WTC11 (cell line): ENCODE results near the gene FAM204A. TPM values are rescaled to one million over a fixed set of nuclear protein-coding genes. Genes with fewer than 3 reads are reported as not detected.

Experiments used
- ATAC-seq: fragments of 200-7000 bp; cut with Tn5 transposase; 2 replicates; pipeline ENCODE4 v1.10.0; 2021; ENCODE audit warnings: mild to moderate bottlenecking, moderate library complexity
- CTCF ChIA-PET: fragments of 300-600 bp; sonication (Branson Sonifier 250); formaldehyde crosslinking; loops from one replicate; lab custom pipeline; 2021; ENCODE audit warnings: antibody characterized with exemption; lab: Charles Lee
- POLR2A ChIA-PET: fragments of 350-600 bp; sonication (Branson Sonifier 250); formaldehyde crosslinking; loops from one replicate; lab custom pipeline; 2021; ENCODE audit warnings: antibody characterized with exemption; lab: Charles Lee
- DNase-seq: peaks from one replicate; pipeline ENCODE4 v3.0.0; 2021; ENCODE audit warnings: low spot score
- H3K27ac Mint-ChIP-seq: 2 replicates; pipeline ENCODE4 v1.8.0; 2021; ENCODE audit warnings: mixed read lengths
- H3K27me3 Mint-ChIP-seq: 2 replicates; pipeline ENCODE4 v1.8.0; 2021; ENCODE audit warnings: low read depth, mild to moderate bottlenecking, moderate library complexity, mixed read lengths
- H3K36me3 Mint-ChIP-seq: 2 replicates; pipeline ENCODE4 v1.8.0; 2021; ENCODE audit warnings: mixed read lengths
- H3K4me1 Mint-ChIP-seq: 2 replicates; pipeline ENCODE4 v1.8.0; 2022; ENCODE audit warnings: mixed read lengths
- H3K4me3 Mint-ChIP-seq: 2 replicates; pipeline ENCODE4 v1.8.0; 2021; ENCODE audit warnings: mild to moderate bottlenecking, moderate library complexity, mixed read lengths
- H3K9me3 Mint-ChIP-seq: 2 replicates; pipeline ENCODE4 v1.8.0; 2021; ENCODE audit warnings: mixed read lengths
- CBFB ChIP-seq: sonication (generic); formaldehyde crosslinking; IDR thresholded peaks from 2 replicates; pipeline ENCODE4 v1.8.1; 2022; ENCODE audit warnings: mild to moderate bottlenecking, low read depth, missing genetic modification reagents
- CREM ChIP-seq: sonication (generic); formaldehyde crosslinking; IDR thresholded peaks from 2 replicates; pipeline ENCODE4 v1.8.1; 2022; ENCODE audit warnings: mild to moderate bottlenecking, missing genetic modification reagents, moderate library complexity
- EMX1 ChIP-seq: fragments of 250-450 bp; sonication (Bioruptor Pico); IDR thresholded peaks from 2 replicates; pipeline ENCODE4 v1.8.0; 2021; ENCODE audit warnings: mild to moderate bottlenecking
- ETV6 ChIP-seq: sonication (generic); formaldehyde crosslinking; IDR thresholded peaks from 2 replicates; pipeline ENCODE4 v1.8.1; 2022; ENCODE audit warnings: mild to moderate bottlenecking, missing genetic modification reagents
- FOXP1 ChIP-seq: sonication (generic); formaldehyde crosslinking; IDR thresholded peaks from 2 replicates; pipeline ENCODE4 v1.8.0; 2022; ENCODE audit warnings: missing genetic modification reagents, mild to moderate bottlenecking, moderate library complexity, borderline replicate concordance
- JUN ChIP-seq: sonication (generic); formaldehyde crosslinking; IDR thresholded peaks from 2 replicates; pipeline ENCODE4 v1.8.0; 2023; ENCODE audit warnings: mild to moderate bottlenecking, missing genetic modification reagents
- KAT7 ChIP-seq: sonication (generic); formaldehyde crosslinking; IDR thresholded peaks from 2 replicates; pipeline ENCODE4 v1.8.1; 2023; ENCODE audit warnings: missing genetic modification reagents, mild to moderate bottlenecking, borderline replicate concordance
- NFE2L1 ChIP-seq: sonication (generic); formaldehyde crosslinking; IDR thresholded peaks from 2 replicates; pipeline ENCODE4 v1.8.1; 2023; ENCODE audit warnings: missing genetic modification reagents
- NR2C2 ChIP-seq: sonication (generic); formaldehyde crosslinking; IDR thresholded peaks from 2 replicates; pipeline ENCODE4 v1.8.0; 2022; ENCODE audit warnings: mild to moderate bottlenecking, missing genetic modification reagents
- SOX15 ChIP-seq: fragments of 250-450 bp; sonication (Bioruptor Pico); IDR thresholded peaks from 2 replicates; pipeline ENCODE4 v1.9.0; 2021; ENCODE audit warnings: mild to moderate bottlenecking
- TEAD1 ChIP-seq: sonication (generic); formaldehyde crosslinking; IDR thresholded peaks from 2 replicates; pipeline ENCODE4 v1.8.0; 2022; ENCODE audit warnings: mild to moderate bottlenecking, missing genetic modification reagents
- TP53 ChIP-seq: sonication (generic); formaldehyde crosslinking; IDR thresholded peaks from 2 replicates; pipeline ENCODE4 v1.8.1; 2023; ENCODE audit warnings: mild to moderate bottlenecking, missing genetic modification reagents
- ZBTB21 ChIP-seq: sonication (generic); formaldehyde crosslinking; IDR thresholded peaks from 2 replicates; pipeline ENCODE4 v1.8.1; 2023; ENCODE audit warnings: mild to moderate bottlenecking, missing genetic modification reagents, borderline replicate concordance
- ZNF121 ChIP-seq: sonication (generic); formaldehyde crosslinking; IDR thresholded peaks from 2 replicates; pipeline ENCODE4 v1.8.0; 2023; ENCODE audit warnings: missing genetic modification reagents
- ZNF263 ChIP-seq: sonication (generic); formaldehyde crosslinking; IDR thresholded peaks from 2 replicates; pipeline ENCODE4 v1.8.1; 2022; ENCODE audit warnings: low read depth, mild to moderate bottlenecking, moderate library complexity, missing genetic modification reagents
- ZNF671 ChIP-seq: fragments of 250-450 bp; sonication (Bioruptor Pico); IDR thresholded peaks from 2 replicates; pipeline ENCODE4 v1.8.0; 2021; ENCODE audit warnings: mild to moderate bottlenecking
- total RNA-seq: library from RNA; stranded (reverse); gene quantifications from 3 replicates; pipeline ENCODE4 v1.2.3, GENCODE V29; 2021
- TF ChIP-seq, protein P1 (sequence below): sonication (generic); formaldehyde crosslinking; IDR thresholded peaks from 2 replicates; pipeline ENCODE4 v1.8.0; 2022; ENCODE audit warnings: mild to moderate bottlenecking, missing genetic modification reagents
- TF ChIP-seq, protein P2 (sequence below): sonication (generic); formaldehyde crosslinking; conservative IDR thresholded peaks from 2 replicates; pipeline ENCODE4 v1.8.1; 2022; ENCODE audit warnings: mild to moderate bottlenecking, missing genetic modification reagents
- TF ChIP-seq, protein P3 (sequence below): sonication (generic); formaldehyde crosslinking; IDR thresholded peaks from 2 replicates; pipeline ENCODE4 v1.8.1; 2023; ENCODE audit warnings: mild to moderate bottlenecking, missing genetic modification reagents, moderate library complexity
- TF ChIP-seq, protein P4 (sequence below): sonication (generic); formaldehyde crosslinking; IDR thresholded peaks from 2 replicates; pipeline ENCODE4 v1.8.1; 2023; ENCODE audit warnings: mild to moderate bottlenecking, moderate library complexity, missing genetic modification reagents
- TF ChIP-seq, protein P5 (sequence below): fragments of 250-450 bp; sonication (Bioruptor Pico); IDR thresholded peaks from 2 replicates; pipeline ENCODE4 v1.8.0; 2021; ENCODE audit warnings: mild to moderate bottlenecking
- TF ChIP-seq, protein P6 (sequence below): sonication (generic); formaldehyde crosslinking; IDR thresholded peaks from 2 replicates; pipeline ENCODE4 v1.8.1; 2022; ENCODE audit warnings: mild to moderate bottlenecking, missing genetic modification reagents, moderate library complexity, borderline replicate concordance

Gene FAM204A
- total RNA-seq, 1 experiment from 2014 or later, result 33.3 TPM

DNA sequence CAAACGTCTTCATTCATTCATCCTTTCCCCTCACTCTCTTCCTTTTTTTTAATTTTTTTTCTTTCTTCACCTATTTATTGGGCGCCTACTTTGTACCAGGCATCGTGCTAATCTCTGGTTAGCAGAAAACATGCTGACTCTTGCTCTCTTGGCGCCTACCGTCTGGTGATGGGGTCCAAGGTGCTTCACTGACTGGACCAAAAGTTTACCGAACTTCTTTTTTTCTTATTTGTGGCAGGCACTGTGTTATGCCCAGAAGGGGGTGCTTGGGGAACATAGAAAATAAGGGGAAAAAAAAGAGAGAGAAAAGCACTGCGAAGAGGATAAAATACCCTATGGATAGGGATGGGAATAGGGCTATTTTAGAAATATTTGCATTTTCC is 505 bp upstream of the FAM204A start:
- H3K9me3 Mint-ChIP-seq, result no peaks in the 10 kb centered on the region
- ChIA-PET CTCF (interaction anchor here (1.0 kb wide), 1 partner anchor 117 kb away, joined by 5 read pairs; no protein-coding TSS in a partner anchor), POLR2A (no interaction called here)
- H3K27ac Mint-ChIP-seq, result no peak overlapping the region
- no peaks in the 10 kb centered on the region; the same call in 1 of the 2 replicates for H3K27me3 Mint-ChIP-seq
- peak overlapping the region; percentile 86 for H3K4me3 Mint-ChIP-seq
- no peaks in the 10 kb centered on the region for H3K36me3 Mint-ChIP-seq
- TF ChIP-seq TP53 (CRISPR knock-in tag), result no peak
- TF ChIP-seq, protein P1, sequence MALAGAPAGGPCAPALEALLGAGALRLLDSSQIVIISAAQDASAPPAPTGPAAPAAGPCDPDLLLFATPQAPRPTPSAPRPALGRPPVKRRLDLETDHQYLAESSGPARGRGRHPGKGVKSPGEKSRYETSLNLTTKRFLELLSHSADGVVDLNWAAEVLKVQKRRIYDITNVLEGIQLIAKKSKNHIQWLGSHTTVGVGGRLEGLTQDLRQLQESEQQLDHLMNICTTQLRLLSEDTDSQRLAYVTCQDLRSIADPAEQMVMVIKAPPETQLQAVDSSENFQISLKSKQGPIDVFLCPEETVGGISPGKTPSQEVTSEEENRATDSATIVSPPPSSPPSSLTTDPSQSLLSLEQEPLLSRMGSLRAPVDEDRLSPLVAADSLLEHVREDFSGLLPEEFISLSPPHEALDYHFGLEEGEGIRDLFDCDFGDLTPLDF, result no peak
- no peak for TF ChIP-seq ZNF121
- TF ChIP-seq, protein P2, sequence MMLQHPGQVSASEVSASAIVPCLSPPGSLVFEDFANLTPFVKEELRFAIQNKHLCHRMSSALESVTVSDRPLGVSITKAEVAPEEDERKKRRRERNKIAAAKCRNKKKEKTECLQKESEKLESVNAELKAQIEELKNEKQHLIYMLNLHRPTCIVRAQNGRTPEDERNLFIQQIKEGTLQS (CRISPR knock-in tag), result no peak
- TF ChIP-seq ZNF263 (CRISPR knock-in tag), result no peak
- TF ChIP-seq SOX15, result no peak
- TF ChIP-seq CBFB (CRISPR knock-in tag), result no peak
- TF ChIP-seq FOXP1, result no peak
- no peak for TF ChIP-seq EMX1 (CRISPR knock-in tag)
- peaks cover 8% of the 10 kb centered on the region; the same call in 1 of the 2 replicates for H3K4me1 Mint-ChIP-seq
- DNase-seq (no peak), ATAC-seq (peak; percentile 20)

DNA sequence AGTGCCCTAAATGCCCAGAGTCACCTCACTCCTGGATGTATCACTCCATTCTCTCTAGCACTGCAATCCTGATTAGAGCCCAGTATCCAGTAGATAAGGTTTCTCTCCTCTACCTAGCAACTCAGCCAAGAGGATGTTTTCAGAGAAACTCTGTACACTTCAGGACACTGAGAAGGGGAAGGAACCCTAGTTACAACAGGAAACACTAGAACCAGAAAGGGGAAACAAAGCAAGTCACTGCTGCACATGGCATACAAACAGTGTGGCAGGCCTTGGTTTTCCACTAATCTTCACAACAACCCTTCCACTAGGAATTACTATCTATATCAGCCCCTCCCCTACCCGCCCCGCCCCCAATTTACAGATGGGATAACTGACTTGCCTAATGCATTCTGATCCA is 1.6 kb downstream of the FAM204A start:
- TF ChIP-seq ZBTB21 (CRISPR knock-in tag) (no peak), JUN (no peak), ZNF671 (CRISPR knock-in tag) (no peak), CREM (CRISPR knock-in tag) (no peak), ETV6 (CRISPR knock-in tag) (no peak)
- TF ChIP-seq, protein P3, sequence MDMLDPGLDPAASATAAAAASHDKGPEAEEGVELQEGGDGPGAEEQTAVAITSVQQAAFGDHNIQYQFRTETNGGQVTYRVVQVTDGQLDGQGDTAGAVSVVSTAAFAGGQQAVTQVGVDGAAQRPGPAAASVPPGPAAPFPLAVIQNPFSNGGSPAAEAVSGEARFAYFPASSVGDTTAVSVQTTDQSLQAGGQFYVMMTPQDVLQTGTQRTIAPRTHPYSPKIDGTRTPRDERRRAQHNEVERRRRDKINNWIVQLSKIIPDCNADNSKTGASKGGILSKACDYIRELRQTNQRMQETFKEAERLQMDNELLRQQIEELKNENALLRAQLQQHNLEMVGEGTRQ (CRISPR knock-in tag), result no peak
- TF ChIP-seq, protein P4, sequence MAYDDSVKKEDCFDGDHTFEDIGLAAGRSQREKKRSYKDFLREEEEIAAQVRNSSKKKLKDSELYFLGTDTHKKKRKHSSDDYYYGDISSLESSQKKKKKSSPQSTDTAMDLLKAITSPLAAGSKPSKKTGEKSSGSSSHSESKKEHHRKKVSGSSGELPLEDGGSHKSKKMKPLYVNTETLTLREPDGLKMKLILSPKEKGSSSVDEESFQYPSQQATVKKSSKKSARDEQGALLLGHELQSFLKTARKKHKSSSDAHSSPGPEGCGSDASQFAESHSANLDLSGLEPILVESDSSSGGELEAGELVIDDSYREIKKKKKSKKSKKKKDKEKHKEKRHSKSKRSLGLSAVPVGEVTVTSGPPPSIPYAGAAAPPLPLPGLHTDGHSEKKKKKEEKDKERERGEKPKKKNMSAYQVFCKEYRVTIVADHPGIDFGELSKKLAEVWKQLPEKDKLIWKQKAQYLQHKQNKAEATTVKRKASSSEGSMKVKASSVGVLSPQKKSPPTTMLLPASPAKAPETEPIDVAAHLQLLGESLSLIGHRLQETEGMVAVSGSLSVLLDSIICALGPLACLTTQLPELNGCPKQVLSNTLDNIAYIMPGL (CRISPR knock-in tag), result no peak
- POLR2A ChIA-PET, result no interaction called here
- CTCF ChIA-PET, result interaction anchor here (1.1 kb wide), 1 partner anchor 224 kb away, joined by 3 read pairs; no protein-coding TSS in a partner anchor
- no peak for ATAC-seq
- no peaks in the 10 kb centered on the region for H3K27me3 Mint-ChIP-seq
- H3K9me3 Mint-ChIP-seq, result no peaks in the 10 kb centered on the region
- no peak for DNase-seq
- H3K4me1 Mint-ChIP-seq, result peaks cover 8% of the 10 kb centered on the region; the same call in 1 of the 2 replicates
- peaks cover 6% of the 10 kb centered on the region for H3K36me3 Mint-ChIP-seq
- H3K4me3 Mint-ChIP-seq, result peak overlapping the region; percentile 86; the same call in 1 of the 2 replicates
- no peak overlapping the region for H3K27ac Mint-ChIP-seq

DNA sequence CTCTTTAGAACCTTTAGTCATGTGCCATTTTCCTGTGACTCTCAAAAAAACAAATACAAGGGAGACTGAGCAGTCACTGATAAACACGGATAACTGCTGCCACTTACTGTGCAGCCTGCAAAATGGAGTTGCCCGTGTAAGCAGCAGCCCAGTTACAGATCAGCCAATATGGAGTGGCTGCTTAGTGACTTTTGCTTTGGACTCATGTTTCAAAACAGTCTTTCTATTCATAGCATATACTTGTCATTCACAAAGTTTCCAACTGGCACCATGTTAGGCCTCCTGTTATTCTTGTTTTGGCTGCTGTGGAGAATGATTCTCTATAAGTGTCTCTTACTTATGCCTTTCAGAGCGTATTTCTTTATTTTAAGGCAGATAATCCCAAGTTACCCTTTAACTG is 3.0 kb downstream of the FAM204A start:
- ChIA-PET POLR2A (no interaction called here), CTCF (no interaction called here)
- Mint-ChIP-seq H3K4me1 (peaks cover 8% of the 10 kb centered on the region; the same call in 1 of the 2 replicates), H3K27me3 (no peaks in the 10 kb centered on the region), H3K27ac (no peak overlapping the region), H3K9me3 (no peaks in the 10 kb centered on the region), H3K4me3 (no peak overlapping the region), H3K36me3 (peaks cover 15% of the 10 kb centered on the region)
- TF ChIP-seq KAT7 (CRISPR knock-in tag), result no peak
- TF ChIP-seq TEAD1 (CRISPR knock-in tag), result no peak
- TF ChIP-seq NR2C2 (CRISPR knock-in tag), result no peak
- no peak for TF ChIP-seq TP53 (CRISPR knock-in tag)
- TF ChIP-seq NFE2L1, result no peak
- TF ChIP-seq, protein P5, sequence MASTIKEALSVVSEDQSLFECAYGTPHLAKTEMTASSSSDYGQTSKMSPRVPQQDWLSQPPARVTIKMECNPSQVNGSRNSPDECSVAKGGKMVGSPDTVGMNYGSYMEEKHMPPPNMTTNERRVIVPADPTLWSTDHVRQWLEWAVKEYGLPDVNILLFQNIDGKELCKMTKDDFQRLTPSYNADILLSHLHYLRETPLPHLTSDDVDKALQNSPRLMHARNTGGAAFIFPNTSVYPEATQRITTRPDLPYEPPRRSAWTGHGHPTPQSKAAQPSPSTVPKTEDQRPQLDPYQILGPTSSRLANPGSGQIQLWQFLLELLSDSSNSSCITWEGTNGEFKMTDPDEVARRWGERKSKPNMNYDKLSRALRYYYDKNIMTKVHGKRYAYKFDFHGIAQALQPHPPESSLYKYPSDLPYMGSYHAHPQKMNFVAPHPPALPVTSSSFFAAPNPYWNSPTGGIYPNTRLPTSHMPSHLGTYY (CRISPR knock-in tag), result no peak
- TF ChIP-seq, protein P6, sequence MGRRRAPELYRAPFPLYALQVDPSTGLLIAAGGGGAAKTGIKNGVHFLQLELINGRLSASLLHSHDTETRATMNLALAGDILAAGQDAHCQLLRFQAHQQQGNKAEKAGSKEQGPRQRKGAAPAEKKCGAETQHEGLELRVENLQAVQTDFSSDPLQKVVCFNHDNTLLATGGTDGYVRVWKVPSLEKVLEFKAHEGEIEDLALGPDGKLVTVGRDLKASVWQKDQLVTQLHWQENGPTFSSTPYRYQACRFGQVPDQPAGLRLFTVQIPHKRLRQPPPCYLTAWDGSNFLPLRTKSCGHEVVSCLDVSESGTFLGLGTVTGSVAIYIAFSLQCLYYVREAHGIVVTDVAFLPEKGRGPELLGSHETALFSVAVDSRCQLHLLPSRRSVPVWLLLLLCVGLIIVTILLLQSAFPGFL (CRISPR knock-in tag), result no peak
- no peak for ATAC-seq
- DNase-seq, result no peak
